Liver (tissue), 3 donors: ENCODE results near the gene TCF7L1.

Experiments used
- ATF3 ChIP-seq: IDR thresholded peaks from 2 replicates; pipeline ENCODE4 v1.6.1; 2016; ENCODE audit warnings: antibody characterized with exemption
- CTCF ChIP-seq: fragments of 150-350 bp; IDR thresholded peaks from 2 replicates; pipeline ENCODE4 v1.5.1; 2017; ENCODE audit warnings: improper control_type of control experiment, low read depth, low read length; ENCODE audit not compliant: missing input control
- GABPA ChIP-seq, 2 donors: IDR thresholded peaks in 1 of 2; conservative IDR thresholded peaks in 1 of 2; 2 replicates each; pipeline ENCODE4 v1.6.1; 2016; ENCODE audit warnings: antibody characterized with exemption in 2 of 2, mild to moderate bottlenecking in 1 of 2, moderate library complexity in 1 of 2
- HNF4G ChIP-seq: IDR thresholded peaks from 2 replicates; pipeline ENCODE4 v1.6.1; 2016; ENCODE audit warnings: antibody characterized with exemption
- MAX ChIP-seq: IDR thresholded peaks from 2 replicates; pipeline ENCODE4 v1.6.1; 2016; ENCODE audit warnings: antibody characterized with exemption
- TAF1 ChIP-seq: conservative IDR thresholded peaks from 2 replicates; pipeline ENCODE4 v1.6.1; 2016; ENCODE audit warnings: antibody characterized with exemption, mild to moderate bottlenecking
- YY1 ChIP-seq: IDR thresholded peaks from 2 replicates; pipeline ENCODE4 v1.6.1; 2016; ENCODE audit warnings: antibody characterized with exemption, mild to moderate bottlenecking
- ZBTB33 ChIP-seq: IDR thresholded peaks from 2 replicates; pipeline ENCODE4 v1.6.1; 2016; ENCODE audit warnings: antibody characterized with exemption
- donor health status: healthy.
- donor health status: healthy.

GRCh38 chr2:85247610-85248009 lies 114.4 kb downstream of the TCF7L1 start:
- TF ChIP-seq CTCF (no peak), ZBTB33 (no peak), TAF1 (no peak), MAX (no peak), YY1 (no peak), GABPA (IDR thresholded peaks at IDR 0.05 in 1 of 2, conservative IDR thresholded peaks at IDR 0.05 in 1 of 2) (no peak), ATF3 (no peak), HNF4G (no peak)
